PC-3 (cell line): Measurements from ENCODE around the gene GLIPR2.

Experiments
- CTCF ChIP-seq: fragments of 300-600 bp; sonication (generic); conservative IDR thresholded peaks from 2 replicates; pipeline ENCODE4 v1.5.1; 2017; ENCODE audit warnings: antibody characterized with exemption, low read depth, mild to moderate bottlenecking, low read length
- EZH2 ChIP-seq: fragments of 300-600 bp; sonication (generic); IDR thresholded peaks from one replicate; pipeline ENCODE4 v1.6.1; 2017; ENCODE audit warnings: antibody characterized with exemption, mild to moderate bottlenecking, low read length; ENCODE audit not compliant: unreplicated experiment

- TF ChIP-seq EZH2 (no peak), CTCF (no peak)
These were observed 37.7 kb downstream of the GLIPR2 start for GRCh38 chr9:36174271-36174670.
